Spleen (tissue), 7 donors: Measurements from ENCODE around the gene TAL2.
A peak's percentile ranks its signal among the peaks of the same experiment; 100 is the strongest.

ENCODE experiments used
- POLR2A ChIP-seq, 3 donors: fragments of 450-650 bp; IDR thresholded peaks; one replicate each; pipeline ENCODE4 v1.5.1; 2017; ENCODE audit warnings: antibody characterized with exemption in 3 of 3, mild to moderate bottlenecking in 1 of 3
- POLR2AphosphoS5 ChIP-seq, 3 donors: sonication (generic); formaldehyde crosslinking; IDR thresholded peaks; one replicate each; pipeline ENCODE4 v1.5.1; 2017; ENCODE audit warnings: antibody characterized with exemption in 3 of 3
- TF ChIP-seq, protein P1 (sequence below), 11 experiments: fragments of 200-600 bp in 7 of 11; fragments of 450-650 bp in 4 of 11; sonication (generic) in 4 of 11; IDR thresholded peaks in 8 of 11; conservative IDR thresholded peaks in 3 of 11; 1 replicate in 7 of 11; 2 replicates in 4 of 11; pipeline versions ENCODE4 v1.4.0 to v1.8.0; 2016 to 2021; ENCODE audit warnings: antibody characterized with exemption in 11 of 11, inconsistent platforms in 4 of 11, mild to moderate bottlenecking in 1 of 11
- donor health status: DM: no; HTN: no; CAD: no; lungs with moderate emphysema.
- donor health status: DM: no; HTN: no; CAD: no.
- donor health status: DM: no; HTN: no; CAD: no.

- peak; percentile 10 to 62 (median 37) for TF ChIP-seq POLR2AphosphoS5 (IDR thresholded peaks at IDR 0.05)
- TF ChIP-seq, protein P1, sequence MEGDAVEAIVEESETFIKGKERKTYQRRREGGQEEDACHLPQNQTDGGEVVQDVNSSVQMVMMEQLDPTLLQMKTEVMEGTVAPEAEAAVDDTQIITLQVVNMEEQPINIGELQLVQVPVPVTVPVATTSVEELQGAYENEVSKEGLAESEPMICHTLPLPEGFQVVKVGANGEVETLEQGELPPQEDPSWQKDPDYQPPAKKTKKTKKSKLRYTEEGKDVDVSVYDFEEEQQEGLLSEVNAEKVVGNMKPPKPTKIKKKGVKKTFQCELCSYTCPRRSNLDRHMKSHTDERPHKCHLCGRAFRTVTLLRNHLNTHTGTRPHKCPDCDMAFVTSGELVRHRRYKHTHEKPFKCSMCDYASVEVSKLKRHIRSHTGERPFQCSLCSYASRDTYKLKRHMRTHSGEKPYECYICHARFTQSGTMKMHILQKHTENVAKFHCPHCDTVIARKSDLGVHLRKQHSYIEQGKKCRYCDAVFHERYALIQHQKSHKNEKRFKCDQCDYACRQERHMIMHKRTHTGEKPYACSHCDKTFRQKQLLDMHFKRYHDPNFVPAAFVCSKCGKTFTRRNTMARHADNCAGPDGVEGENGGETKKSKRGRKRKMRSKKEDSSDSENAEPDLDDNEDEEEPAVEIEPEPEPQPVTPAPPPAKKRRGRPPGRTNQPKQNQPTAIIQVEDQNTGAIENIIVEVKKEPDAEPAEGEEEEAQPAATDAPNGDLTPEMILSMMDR (IDR thresholded peaks at IDR 0.05 in 8 of 11, conservative IDR thresholded peaks at IDR 0.05 in 3 of 11) = no peak
- peak in 1 of 3 donors; percentile 4 for TF ChIP-seq POLR2A (IDR thresholded peaks at IDR 0.05)
These were observed 32.8 kb downstream of the TAL2 start for GRCh38 chr9:105694848-105695581.
